Vagina (tissue), 2 donors: ENCODE data around the gene CHRD.

Experiments used
- CTCF ChIP-seq, 3 experiments: fragments of 450-650 bp in 2 of 3; fragments of 200-600 bp in 1 of 3; sonication (generic) in 1 of 3; IDR thresholded peaks; one replicate each; pipeline ENCODE4 v1.5.1; 2017 to 2019; ENCODE audit warnings: antibody characterized with exemption in 3 of 3, mild to moderate bottlenecking in 2 of 3, moderate library complexity in 2 of 3
- POLR2A ChIP-seq, 2 donors: fragments of 450-650 bp; IDR thresholded peaks; one replicate each; pipeline ENCODE4 v1.6.1; 2017; ENCODE audit warnings: antibody characterized with exemption in 2 of 2, mild to moderate bottlenecking in 2 of 2, moderate library complexity in 2 of 2
- POLR2AphosphoS5 ChIP-seq, 2 donors: sonication (generic); formaldehyde crosslinking; IDR thresholded peaks; one replicate each; pipeline ENCODE4 v1.9.0; 2017; ENCODE audit warnings: antibody characterized with exemption in 2 of 2, mild to moderate bottlenecking in 2 of 2, low read depth in 1 of 2; ENCODE audit not compliant: insufficient read depth in 1 of 2

GRCh38 chr3:184409331-184409926 is 29.6 kb downstream of the CHRD start:
- TF ChIP-seq CTCF (IDR thresholded peaks at IDR 0.05) (no peak), POLR2AphosphoS5 (IDR thresholded peaks at IDR 0.05; ENCODE audit: insufficient read depth in 1 of 2, low read depth in 1 of 2) (no peak), POLR2A (IDR thresholded peaks at IDR 0.05) (no peak)
